Measurements from ENCODE around the gene ZNF695.

DNA sequence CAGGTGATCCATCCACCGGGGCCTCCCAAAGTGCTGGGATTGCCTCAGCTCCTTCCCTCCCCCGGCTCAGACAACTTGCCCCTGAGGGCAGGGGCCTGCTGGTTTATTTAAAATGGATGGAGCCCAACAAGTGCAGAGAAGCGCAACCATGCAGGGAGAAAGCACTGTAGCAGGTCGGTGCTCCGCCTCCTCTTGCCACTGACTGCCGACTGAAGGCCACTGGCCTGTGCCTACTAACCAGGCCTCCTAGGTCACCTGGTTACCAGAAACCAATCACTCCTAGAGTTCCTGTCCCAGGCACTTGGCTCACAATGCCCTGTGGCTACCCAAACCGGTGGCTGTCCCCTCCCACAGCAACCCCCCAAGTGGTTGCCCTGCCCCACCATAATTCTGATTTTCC is 35.9 kb downstream of the ZNF695 start:
- TF ChIP-seq, protein P1, sequence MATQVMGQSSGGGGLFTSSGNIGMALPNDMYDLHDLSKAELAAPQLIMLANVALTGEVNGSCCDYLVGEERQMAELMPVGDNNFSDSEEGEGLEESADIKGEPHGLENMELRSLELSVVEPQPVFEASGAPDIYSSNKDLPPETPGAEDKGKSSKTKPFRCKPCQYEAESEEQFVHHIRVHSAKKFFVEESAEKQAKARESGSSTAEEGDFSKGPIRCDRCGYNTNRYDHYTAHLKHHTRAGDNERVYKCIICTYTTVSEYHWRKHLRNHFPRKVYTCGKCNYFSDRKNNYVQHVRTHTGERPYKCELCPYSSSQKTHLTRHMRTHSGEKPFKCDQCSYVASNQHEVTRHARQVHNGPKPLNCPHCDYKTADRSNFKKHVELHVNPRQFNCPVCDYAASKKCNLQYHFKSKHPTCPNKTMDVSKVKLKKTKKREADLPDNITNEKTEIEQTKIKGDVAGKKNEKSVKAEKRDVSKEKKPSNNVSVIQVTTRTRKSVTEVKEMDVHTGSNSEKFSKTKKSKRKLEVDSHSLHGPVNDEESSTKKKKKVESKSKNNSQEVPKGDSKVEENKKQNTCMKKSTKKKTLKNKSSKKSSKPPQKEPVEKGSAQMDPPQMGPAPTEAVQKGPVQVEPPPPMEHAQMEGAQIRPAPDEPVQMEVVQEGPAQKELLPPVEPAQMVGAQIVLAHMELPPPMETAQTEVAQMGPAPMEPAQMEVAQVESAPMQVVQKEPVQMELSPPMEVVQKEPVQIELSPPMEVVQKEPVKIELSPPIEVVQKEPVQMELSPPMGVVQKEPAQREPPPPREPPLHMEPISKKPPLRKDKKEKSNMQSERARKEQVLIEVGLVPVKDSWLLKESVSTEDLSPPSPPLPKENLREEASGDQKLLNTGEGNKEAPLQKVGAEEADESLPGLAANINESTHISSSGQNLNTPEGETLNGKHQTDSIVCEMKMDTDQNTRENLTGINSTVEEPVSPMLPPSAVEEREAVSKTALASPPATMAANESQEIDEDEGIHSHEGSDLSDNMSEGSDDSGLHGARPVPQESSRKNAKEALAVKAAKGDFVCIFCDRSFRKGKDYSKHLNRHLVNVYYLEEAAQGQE (IDR thresholded peaks at IDR 0.05; ENCODE audit: low read depth) = no peak
- no peak for TF ChIP-seq USF1 (IDR thresholded peaks at IDR 0.05)
- TF ChIP-seq RAD21 (IDR thresholded peaks at IDR 0.05; ENCODE audit: low read depth) = no peak
- TF ChIP-seq, protein P2, sequence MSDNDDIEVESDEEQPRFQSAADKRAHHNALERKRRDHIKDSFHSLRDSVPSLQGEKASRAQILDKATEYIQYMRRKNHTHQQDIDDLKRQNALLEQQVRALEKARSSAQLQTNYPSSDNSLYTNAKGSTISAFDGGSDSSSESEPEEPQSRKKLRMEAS (IDR thresholded peaks at IDR 0.05) = no peak
- TF ChIP-seq YY1 (IDR thresholded peaks at IDR 0.05; ENCODE audit: low read depth) = no peak
- no peak for TF ChIP-seq CREB1 (IDR thresholded peaks at IDR 0.05; ENCODE audit: low read depth)
- no peak for TF ChIP-seq CEBPB (IDR thresholded peaks at IDR 0.05)
- no peak for TF ChIP-seq TEAD4 (IDR thresholded peaks at IDR 0.05)
- no peak for TF ChIP-seq TAF1 (IDR thresholded peaks at IDR 0.05; ENCODE audit: low read depth)
- no peak for TF ChIP-seq EP300 (IDR thresholded peaks at IDR 0.05; ENCODE audit: borderline replicate concordance)
- TF ChIP-seq FOXM1 (IDR thresholded peaks at IDR 0.05; ENCODE audit: borderline replicate concordance, low read depth) = no peak
- TF ChIP-seq NFIC (IDR thresholded peaks at IDR 0.05) = no peak

All from Ishikawa (cell line).